Uterus (tissue), 2 donors: ENCODE measurements around the gene EOLA1.

Source experiments
- CTCF ChIP-seq, 4 experiments: fragments of 200-600 bp in 2 of 4; fragments of 450-650 bp in 2 of 4; sonication (generic) in 2 of 4; IDR thresholded peaks; one replicate each; pipeline ENCODE4 v1.5.1; 2016 to 2019; ENCODE audit warnings: antibody characterized with exemption in 4 of 4, mild to moderate bottlenecking in 2 of 4, moderate library complexity in 1 of 4
- POLR2A ChIP-seq, 2 donors: fragments of 450-650 bp; IDR thresholded peaks; one replicate each; pipeline ENCODE4 v1.6.1; 2016; ENCODE audit warnings: antibody characterized with exemption in 2 of 2, mild to moderate bottlenecking in 1 of 2, moderate library complexity in 1 of 2

DNA sequence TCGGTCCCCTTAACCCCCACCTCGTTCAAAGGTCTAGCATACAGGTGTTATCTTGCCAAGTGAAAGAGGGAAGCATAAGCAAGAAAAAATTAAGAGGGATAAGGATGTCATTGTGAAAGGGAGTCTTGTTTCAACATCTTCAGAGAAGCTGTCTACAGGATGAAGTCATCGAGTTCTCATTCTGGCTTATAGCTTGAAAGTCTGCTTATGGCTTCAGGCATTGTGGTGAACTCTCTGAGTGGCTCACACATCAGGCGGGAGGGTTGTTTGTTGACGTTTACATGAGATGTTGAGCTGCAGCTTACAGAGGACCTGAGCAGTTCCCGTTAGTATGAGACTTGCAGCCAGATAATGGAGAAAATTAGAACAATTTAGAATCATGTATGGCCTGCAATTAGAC, 29.9 kb downstream of the EOLA1 start:
- TF ChIP-seq CTCF (IDR thresholded peaks at IDR 0.05): no peak
- TF ChIP-seq POLR2A (IDR thresholded peaks at IDR 0.05): no peak
